ENCODE measurements around the gene BTNL3. TPM values are rescaled to one million over a fixed set of nuclear protein-coding genes. Genes with fewer than 3 reads are reported as not detected.

Gene BTNL3
- total and polyA plus RNA-seq, 4 donors, result 0.08 to 0.19 TPM; not detected in 2

DNA sequence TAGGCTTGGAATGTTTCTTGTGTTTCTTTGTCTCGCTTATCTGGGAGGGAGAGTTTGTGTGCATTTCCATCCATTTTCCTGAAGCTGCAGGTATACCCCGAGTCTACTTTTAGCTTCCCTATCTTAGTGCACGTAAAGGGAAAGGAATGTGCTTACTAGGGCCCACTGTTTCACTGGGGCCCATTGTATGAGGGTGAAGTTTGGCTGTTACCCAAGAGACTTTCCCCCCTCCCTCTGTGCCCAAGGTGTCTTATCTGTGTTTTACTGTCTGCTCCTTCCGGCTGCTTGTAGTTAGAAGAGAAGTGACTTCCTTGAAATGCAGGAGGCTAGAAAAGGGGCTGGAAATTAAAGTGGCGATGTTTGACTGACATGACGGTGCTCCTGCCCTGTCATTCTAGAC lies 12.1 kb upstream of the BTNL3 start (continued):
- TF ChIP-seq, protein P1, sequence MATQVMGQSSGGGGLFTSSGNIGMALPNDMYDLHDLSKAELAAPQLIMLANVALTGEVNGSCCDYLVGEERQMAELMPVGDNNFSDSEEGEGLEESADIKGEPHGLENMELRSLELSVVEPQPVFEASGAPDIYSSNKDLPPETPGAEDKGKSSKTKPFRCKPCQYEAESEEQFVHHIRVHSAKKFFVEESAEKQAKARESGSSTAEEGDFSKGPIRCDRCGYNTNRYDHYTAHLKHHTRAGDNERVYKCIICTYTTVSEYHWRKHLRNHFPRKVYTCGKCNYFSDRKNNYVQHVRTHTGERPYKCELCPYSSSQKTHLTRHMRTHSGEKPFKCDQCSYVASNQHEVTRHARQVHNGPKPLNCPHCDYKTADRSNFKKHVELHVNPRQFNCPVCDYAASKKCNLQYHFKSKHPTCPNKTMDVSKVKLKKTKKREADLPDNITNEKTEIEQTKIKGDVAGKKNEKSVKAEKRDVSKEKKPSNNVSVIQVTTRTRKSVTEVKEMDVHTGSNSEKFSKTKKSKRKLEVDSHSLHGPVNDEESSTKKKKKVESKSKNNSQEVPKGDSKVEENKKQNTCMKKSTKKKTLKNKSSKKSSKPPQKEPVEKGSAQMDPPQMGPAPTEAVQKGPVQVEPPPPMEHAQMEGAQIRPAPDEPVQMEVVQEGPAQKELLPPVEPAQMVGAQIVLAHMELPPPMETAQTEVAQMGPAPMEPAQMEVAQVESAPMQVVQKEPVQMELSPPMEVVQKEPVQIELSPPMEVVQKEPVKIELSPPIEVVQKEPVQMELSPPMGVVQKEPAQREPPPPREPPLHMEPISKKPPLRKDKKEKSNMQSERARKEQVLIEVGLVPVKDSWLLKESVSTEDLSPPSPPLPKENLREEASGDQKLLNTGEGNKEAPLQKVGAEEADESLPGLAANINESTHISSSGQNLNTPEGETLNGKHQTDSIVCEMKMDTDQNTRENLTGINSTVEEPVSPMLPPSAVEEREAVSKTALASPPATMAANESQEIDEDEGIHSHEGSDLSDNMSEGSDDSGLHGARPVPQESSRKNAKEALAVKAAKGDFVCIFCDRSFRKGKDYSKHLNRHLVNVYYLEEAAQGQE (IDR thresholded peaks at IDR 0.05), result no peak
- TF ChIP-seq RAD21 (IDR thresholded peaks at IDR 0.05), result no peak
- TF ChIP-seq FOXA1 (IDR thresholded peaks at IDR 0.05), result no peak

DNA sequence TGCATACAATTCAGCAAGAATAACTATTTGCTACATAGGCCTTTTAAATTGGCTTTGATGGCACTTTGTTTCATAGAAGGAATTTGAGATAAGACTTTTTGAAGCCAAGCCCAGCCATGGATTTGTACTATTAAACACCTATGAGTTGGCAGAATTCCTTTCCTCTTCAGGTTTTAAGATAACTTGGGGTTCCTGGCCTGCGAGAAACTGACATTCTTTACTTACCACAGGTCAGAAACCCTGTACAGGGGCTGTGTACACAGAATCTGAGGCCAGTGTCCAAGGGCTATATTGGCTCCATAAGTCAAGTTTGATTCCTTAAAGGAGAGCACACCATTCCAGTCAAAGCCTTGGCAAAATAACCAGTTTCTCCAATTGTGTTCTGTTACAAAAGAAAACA lies 10.8 kb upstream of the BTNL3 start:
- Histone ChIP-seq H3K9me3 (ENCODE audit: control insufficient read depth in 4 of 4, low read length in 3 of 4) (peaks cover 0 to 2% (median 0%) of the 10 kb centered on the region in 4 donors), H3K36me3 (ENCODE audit: control insufficient read depth in 4 of 4, insufficient read depth in 3 of 4, low read depth in 1 of 4, low read length in 3 of 4) (no peaks in the 10 kb centered on the region), H3K27me3 (ENCODE audit: control insufficient read depth in 4 of 4, insufficient read depth in 4 of 4, low read length in 3 of 4) (no peaks in the 10 kb centered on the region), H3K4me3 (ENCODE audit: low read depth in 1 of 3, low read length in 3 of 3) (no peak overlapping the region), H3K4me1 (ENCODE audit: control insufficient read depth in 4 of 4, insufficient read depth in 4 of 4, low read length in 3 of 4) (no peaks in the 10 kb centered on the region), H3K9ac (ENCODE audit: low read depth in 1 of 2, low read length in 2 of 2) (no peak overlapping the region), H3K27ac (ENCODE audit: low read depth in 1 of 2, low read length in 2 of 2) (no peak overlapping the region)
- 59% methylated on average over 1 of the region's 1 CpG for WGBS
- DNase-seq (ENCODE audit: low spot score), result no peak
- no peak for TF ChIP-seq RXRA (IDR thresholded peaks at IDR 0.05)

DNA sequence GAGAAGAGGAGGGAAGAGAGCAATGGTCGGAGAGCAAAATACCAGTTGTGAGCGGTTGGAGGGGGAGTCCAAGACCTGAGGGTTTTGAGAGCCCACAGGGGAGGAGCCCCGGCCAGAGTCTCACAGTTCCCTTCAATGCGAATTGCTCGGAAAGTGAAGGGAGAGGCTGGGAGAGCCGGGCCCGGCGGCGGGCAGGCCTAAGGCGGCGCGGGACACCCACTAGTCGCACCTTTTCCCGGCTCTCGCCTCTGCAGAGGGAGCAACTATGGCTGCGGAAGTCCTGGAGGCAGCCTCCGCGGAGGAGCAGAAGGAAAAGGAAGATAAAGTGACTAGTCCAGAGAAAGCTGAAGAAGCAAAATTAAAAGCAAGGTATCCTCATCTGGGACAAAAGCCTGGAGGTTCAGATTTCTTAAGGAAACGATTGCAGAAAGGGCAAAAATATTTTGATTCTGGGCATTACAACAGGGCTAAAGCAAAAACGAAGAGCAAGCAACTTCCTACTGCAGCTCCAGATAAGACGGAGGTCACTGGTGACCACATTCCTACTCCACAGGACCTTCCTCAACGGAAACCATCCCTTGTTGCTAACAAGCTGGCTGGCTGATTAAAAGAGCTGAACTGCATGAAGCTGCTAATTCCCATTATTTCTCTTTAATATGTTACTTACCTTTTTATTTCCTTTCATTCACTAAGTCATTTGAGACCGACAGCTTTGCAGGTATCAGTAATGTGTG lies 6.5 kb upstream of the BTNL3 start:
- TF ChIP-seq NR2F2 (IDR thresholded peaks at IDR 0.05), result peak; percentile 24
- no peak for TF ChIP-seq HNF4G (IDR thresholded peaks at IDR 0.05)
- peak; percentile 13 for TF ChIP-seq YY1 (IDR thresholded peaks at IDR 0.05)
- Histone ChIP-seq H3K4me3 (ENCODE audit: low read depth in 1 of 3, low read length in 3 of 3) (no peak overlapping the region), H3K36me3 (ENCODE audit: control insufficient read depth in 4 of 4, insufficient read depth in 3 of 4, low read depth in 1 of 4, low read length in 3 of 4) (no peaks in the 10 kb centered on the region), H3K27ac (ENCODE audit: low read depth in 1 of 2, low read length in 2 of 2) (no peak overlapping the region), H3K27me3 (ENCODE audit: control insufficient read depth in 4 of 4, insufficient read depth in 4 of 4, low read length in 3 of 4) (no peaks in the 10 kb centered on the region), H3K9me3 (ENCODE audit: control insufficient read depth in 4 of 4, low read length in 3 of 4) (peaks cover 0 to 3% (median 0%) of the 10 kb centered on the region in 4 donors), H3K4me1 (ENCODE audit: control insufficient read depth in 4 of 4, insufficient read depth in 4 of 4, low read length in 3 of 4) (no peaks in the 10 kb centered on the region), H3K9ac (ENCODE audit: low read depth in 1 of 2, low read length in 2 of 2) (no peak overlapping the region)
- WGBS, result 44% methylated on average over 23 of the region's 23 CpGs
- no peak for DNase-seq (ENCODE audit: low spot score)

DNA sequence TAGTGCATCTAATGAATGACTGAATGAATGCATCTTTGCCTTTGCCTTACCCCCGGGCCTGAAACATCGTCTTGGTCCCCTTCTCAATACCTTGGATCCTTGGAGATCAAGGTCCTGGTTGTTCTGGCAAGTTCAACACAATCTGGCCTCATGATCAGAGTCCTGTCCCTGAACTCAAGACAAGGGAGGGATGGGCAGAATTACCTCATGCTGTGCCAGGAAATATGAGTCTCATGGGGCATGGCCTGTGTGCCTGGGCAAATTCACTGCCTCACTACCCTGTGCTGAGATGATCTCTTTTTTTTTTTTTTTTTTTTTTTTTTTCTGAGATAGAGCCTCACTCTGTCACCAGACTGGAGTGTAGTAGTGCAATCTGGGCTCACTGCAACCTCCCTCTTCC lies 630 bp upstream of the BTNL3 start:
- H3K36me3 ChIP-seq (ENCODE audit: control insufficient read depth in 4 of 4, insufficient read depth in 3 of 4, low read depth in 1 of 4, low read length in 3 of 4), result no peaks in the 10 kb centered on the region
- peaks cover 0 to 3% (median 0%) of the 10 kb centered on the region in 4 donors for H3K9me3 ChIP-seq (ENCODE audit: control insufficient read depth in 4 of 4, low read length in 3 of 4)
- DNase-seq (ENCODE audit: low spot score), result no peak
- no peak overlapping the region for H3K4me3 ChIP-seq (ENCODE audit: low read depth in 1 of 3, low read length in 3 of 3)
- no peaks in the 10 kb centered on the region for H3K4me1 ChIP-seq (ENCODE audit: control insufficient read depth in 4 of 4, insufficient read depth in 4 of 4, low read length in 3 of 4)
- peaks cover 0 to 9% (median 0%) of the 10 kb centered on the region in 4 donors for H3K27me3 ChIP-seq (ENCODE audit: control insufficient read depth in 4 of 4, insufficient read depth in 4 of 4, low read length in 3 of 4)
- no peak overlapping the region for H3K27ac ChIP-seq (ENCODE audit: low read depth in 1 of 2, low read length in 2 of 2)
- 57% methylated on average over 2 of the region's 2 CpGs for WGBS
- H3K9ac ChIP-seq (ENCODE audit: low read depth in 1 of 2, low read length in 2 of 2), result no peak overlapping the region
- TF ChIP-seq RAD21 (IDR thresholded peaks at IDR 0.05) (no peak), GABPA (IDR thresholded peaks at IDR 0.05 in 1 of 2, conservative IDR thresholded peaks at IDR 0.05 in 1 of 2) (no peak), FOXA1 (IDR thresholded peaks at IDR 0.05) (no peak), EGR1 (IDR thresholded peaks at IDR 0.05; ENCODE audit: low read depth in 2 of 2) (no peak), TAF1 (conservative IDR thresholded peaks at IDR 0.05) (no peak), JUND (IDR thresholded peaks at IDR 0.05) (no peak), HNF4A (conservative IDR thresholded peaks at IDR 0.05) (no peak), SP1 (IDR thresholded peaks at IDR 0.05) (no peak), RXRA (IDR thresholded peaks at IDR 0.05) (no peak)
- TF ChIP-seq, protein P2, sequence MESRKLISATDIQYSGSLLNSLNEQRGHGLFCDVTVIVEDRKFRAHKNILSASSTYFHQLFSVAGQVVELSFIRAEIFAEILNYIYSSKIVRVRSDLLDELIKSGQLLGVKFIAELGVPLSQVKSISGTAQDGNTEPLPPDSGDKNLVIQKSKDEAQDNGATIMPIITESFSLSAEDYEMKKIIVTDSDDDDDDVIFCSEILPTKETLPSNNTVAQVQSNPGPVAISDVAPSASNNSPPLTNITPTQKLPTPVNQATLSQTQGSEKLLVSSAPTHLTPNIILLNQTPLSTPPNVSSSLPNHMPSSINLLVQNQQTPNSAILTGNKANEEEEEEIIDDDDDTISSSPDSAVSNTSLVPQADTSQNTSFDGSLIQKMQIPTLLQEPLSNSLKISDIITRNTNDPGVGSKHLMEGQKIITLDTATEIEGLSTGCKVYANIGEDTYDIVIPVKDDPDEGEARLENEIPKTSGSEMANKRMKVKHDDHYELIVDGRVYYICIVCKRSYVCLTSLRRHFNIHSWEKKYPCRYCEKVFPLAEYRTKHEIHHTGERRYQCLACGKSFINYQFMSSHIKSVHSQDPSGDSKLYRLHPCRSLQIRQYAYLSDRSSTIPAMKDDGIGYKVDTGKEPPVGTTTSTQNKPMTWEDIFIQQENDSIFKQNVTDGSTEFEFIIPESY (IDR thresholded peaks at IDR 0.05), result no peak
- TF ChIP-seq, protein P3, sequence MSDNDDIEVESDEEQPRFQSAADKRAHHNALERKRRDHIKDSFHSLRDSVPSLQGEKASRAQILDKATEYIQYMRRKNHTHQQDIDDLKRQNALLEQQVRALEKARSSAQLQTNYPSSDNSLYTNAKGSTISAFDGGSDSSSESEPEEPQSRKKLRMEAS (IDR thresholded peaks at IDR 0.05), result no peak
- TF ChIP-seq, protein P4, sequence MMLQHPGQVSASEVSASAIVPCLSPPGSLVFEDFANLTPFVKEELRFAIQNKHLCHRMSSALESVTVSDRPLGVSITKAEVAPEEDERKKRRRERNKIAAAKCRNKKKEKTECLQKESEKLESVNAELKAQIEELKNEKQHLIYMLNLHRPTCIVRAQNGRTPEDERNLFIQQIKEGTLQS (IDR thresholded peaks at IDR 0.05), result no peak
- TF ChIP-seq, protein P5, sequence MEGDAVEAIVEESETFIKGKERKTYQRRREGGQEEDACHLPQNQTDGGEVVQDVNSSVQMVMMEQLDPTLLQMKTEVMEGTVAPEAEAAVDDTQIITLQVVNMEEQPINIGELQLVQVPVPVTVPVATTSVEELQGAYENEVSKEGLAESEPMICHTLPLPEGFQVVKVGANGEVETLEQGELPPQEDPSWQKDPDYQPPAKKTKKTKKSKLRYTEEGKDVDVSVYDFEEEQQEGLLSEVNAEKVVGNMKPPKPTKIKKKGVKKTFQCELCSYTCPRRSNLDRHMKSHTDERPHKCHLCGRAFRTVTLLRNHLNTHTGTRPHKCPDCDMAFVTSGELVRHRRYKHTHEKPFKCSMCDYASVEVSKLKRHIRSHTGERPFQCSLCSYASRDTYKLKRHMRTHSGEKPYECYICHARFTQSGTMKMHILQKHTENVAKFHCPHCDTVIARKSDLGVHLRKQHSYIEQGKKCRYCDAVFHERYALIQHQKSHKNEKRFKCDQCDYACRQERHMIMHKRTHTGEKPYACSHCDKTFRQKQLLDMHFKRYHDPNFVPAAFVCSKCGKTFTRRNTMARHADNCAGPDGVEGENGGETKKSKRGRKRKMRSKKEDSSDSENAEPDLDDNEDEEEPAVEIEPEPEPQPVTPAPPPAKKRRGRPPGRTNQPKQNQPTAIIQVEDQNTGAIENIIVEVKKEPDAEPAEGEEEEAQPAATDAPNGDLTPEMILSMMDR (IDR thresholded peaks at IDR 0.05; ENCODE audit: low read depth, low read length, missing input control), result no peak
